NCI-H510A (cell line): ENCODE data around the gene MEF2D.

Experiments
- DNase-seq: peaks from one replicate; lab custom pipeline; 2025; lab: John Stamatoyannopoulos, UW

The MEF2D gene

GRCh38 chr1:156523801-156524480, 23.4 kb upstream of the MEF2D start:
- DNase-seq = no peak

GRCh38 chr1:156522443-156522970, 21.9 kb upstream of the MEF2D start:
- DNase-seq = no peak

GRCh38 chr1:156517748-156518147, 17.2 kb upstream of the MEF2D start:
- DNase-seq = no peak

GRCh38 chr1:156516821-156517220, 16.2 kb upstream of the MEF2D start:
- no peak for DNase-seq

GRCh38 chr1:156515956-156516355, 15.4 kb upstream of the MEF2D start:
- DNase-seq = no peak

- no peak for DNase-seq
These were observed 12.6 kb upstream of the MEF2D start for GRCh38 chr1:156513185-156513584.

- DNase-seq = no peak
These were observed 11.1 kb upstream of the MEF2D start for GRCh38 chr1:156511644-156512043.

- no peak for DNase-seq
These were observed 10.1 kb upstream of the MEF2D start for GRCh38 chr1:156510709-156511108.

GRCh38 chr1:156509424-156510034, 9.0 kb upstream of the MEF2D start:
- no peak for DNase-seq

- DNase-seq = no peak
These were observed 8.3 kb upstream of the MEF2D start for GRCh38 chr1:156508955-156509234.

GRCh38 chr1:156508205-156508954, 7.8 kb upstream of the MEF2D start:
- no peak for DNase-seq

- DNase-seq = no peak
These were observed 5.9 kb upstream of the MEF2D start for GRCh38 chr1:156506450-156506849.

GRCh38 chr1:156505679-156506298, 5.2 kb upstream of the MEF2D start:
- DNase-seq = no peak

GRCh38 chr1:156504821-156505678, 4.5 kb upstream of the MEF2D start:
- DNase-seq = peak; percentile 99

GRCh38 chr1:156504438-156504813, 3.9 kb upstream of the MEF2D start:
- peak; percentile 72 for DNase-seq

- DNase-seq = no peak
These were observed 3.3 kb upstream of the MEF2D start for GRCh38 chr1:156503698-156504437.

GRCh38 chr1:156502894-156503697, 2.5 kb upstream of the MEF2D start:
- no peak for DNase-seq

GRCh38 chr1:156502391-156502893, 1.9 kb upstream of the MEF2D start:
- no peak for DNase-seq

- peak; percentile 97 for DNase-seq
These were observed 375 bp upstream of the MEF2D start for GRCh38 chr1:156500793-156501506.
